ENCODE results near the gene PLK2. TPM values are rescaled to one million over a fixed set of nuclear protein-coding genes. Genes with fewer than 3 reads are reported as not detected.

PLK2 gene
- total RNA-seq, 4 donors from 2014 or later = 18.2 to 61.4 (median 36.4) TPM

GRCh38 chr5:58456486-58456885 is 3.4 kb downstream of the PLK2 start:
- TF ChIP-seq POLR2A (IDR thresholded peaks at IDR 0.05) = no peak
- TF ChIP-seq, protein P1, sequence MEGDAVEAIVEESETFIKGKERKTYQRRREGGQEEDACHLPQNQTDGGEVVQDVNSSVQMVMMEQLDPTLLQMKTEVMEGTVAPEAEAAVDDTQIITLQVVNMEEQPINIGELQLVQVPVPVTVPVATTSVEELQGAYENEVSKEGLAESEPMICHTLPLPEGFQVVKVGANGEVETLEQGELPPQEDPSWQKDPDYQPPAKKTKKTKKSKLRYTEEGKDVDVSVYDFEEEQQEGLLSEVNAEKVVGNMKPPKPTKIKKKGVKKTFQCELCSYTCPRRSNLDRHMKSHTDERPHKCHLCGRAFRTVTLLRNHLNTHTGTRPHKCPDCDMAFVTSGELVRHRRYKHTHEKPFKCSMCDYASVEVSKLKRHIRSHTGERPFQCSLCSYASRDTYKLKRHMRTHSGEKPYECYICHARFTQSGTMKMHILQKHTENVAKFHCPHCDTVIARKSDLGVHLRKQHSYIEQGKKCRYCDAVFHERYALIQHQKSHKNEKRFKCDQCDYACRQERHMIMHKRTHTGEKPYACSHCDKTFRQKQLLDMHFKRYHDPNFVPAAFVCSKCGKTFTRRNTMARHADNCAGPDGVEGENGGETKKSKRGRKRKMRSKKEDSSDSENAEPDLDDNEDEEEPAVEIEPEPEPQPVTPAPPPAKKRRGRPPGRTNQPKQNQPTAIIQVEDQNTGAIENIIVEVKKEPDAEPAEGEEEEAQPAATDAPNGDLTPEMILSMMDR (IDR thresholded peaks at IDR 0.05) = no peak
- TF ChIP-seq EP300 (IDR thresholded peaks at IDR 0.05) = no peak
- TF ChIP-seq POLR2AphosphoS5 (IDR thresholded peaks at IDR 0.05) = no peak
- peak overlapping the region in 1 of 2 donors; percentile 84 for H3K4me3 ChIP-seq
- H3K4me1 ChIP-seq = peaks cover 0 to 26% (median 0%) of the 10 kb centered on the region in 3 donors
- no peaks in the 10 kb centered on the region for H3K27me3 ChIP-seq
- WGBS, 2 donors (ENCODE audit: low coverage in 1 of 2) = 67 to 84% methylated on average over 1 of the region's 1 CpG
- no peak for ATAC-seq
- H3K27ac ChIP-seq = no peak overlapping the region
- H3K9me3 ChIP-seq = no peaks in the 10 kb centered on the region
- H3K36me3 ChIP-seq = peaks cover 0 to 29% of the 10 kb centered on the region in 2 donors

GRCh38 chr5:58456026-58456425 is 3.9 kb downstream of the PLK2 start:
- WGBS, 2 donors (ENCODE audit: low coverage in 1 of 2) = 63 to 83% methylated on average over 2 to 3 of the region's 3 CpGs
- H3K4me3 ChIP-seq = peak overlapping the region in 1 of 2 donors; percentile 84
- ATAC-seq = no peak
- no peaks in the 10 kb centered on the region for H3K27me3 ChIP-seq
- no peaks in the 10 kb centered on the region for H3K9me3 ChIP-seq
- peaks cover 0 to 29% of the 10 kb centered on the region in 2 donors for H3K36me3 ChIP-seq
- TF ChIP-seq POLR2AphosphoS5 (IDR thresholded peaks at IDR 0.05) (no peak), POLR2A (IDR thresholded peaks at IDR 0.05) (no peak), EP300 (IDR thresholded peaks at IDR 0.05) (no peak)
- TF ChIP-seq, protein P1 (IDR thresholded peaks at IDR 0.05) = no peak
- H3K4me1 ChIP-seq = peaks cover 0 to 26% (median 0%) of the 10 kb centered on the region in 3 donors
- no peak overlapping the region for H3K27ac ChIP-seq

DNA sequence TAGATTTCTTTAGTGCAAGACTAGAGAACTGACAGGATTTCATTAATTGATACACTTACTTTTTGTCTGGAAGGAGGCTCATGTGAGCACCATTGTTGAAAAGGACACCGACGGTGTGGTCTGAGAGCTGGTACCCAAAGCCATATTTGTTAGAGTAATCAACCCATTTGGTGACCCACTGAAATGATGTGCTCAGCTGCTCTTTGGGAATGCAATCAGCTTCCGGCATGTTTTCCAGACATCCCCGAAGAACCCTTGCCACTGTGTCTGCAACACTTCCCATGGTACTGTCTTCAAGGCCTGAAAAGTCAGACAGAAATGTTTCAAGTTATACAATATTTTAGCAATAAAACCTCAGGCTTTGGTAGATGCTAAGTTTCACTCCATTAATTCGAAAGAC is 4.4 kb downstream of the PLK2 start:
- whole genome bisulfite sequencing, 2 donors (ENCODE audit: low coverage in 1 of 2) = 73 to 89% methylated on average over 4 to 5 of the region's 5 CpGs
- peaks cover 0 to 29% of the 10 kb centered on the region in 2 donors for H3K36me3 ChIP-seq
- ATAC-seq = no peak

DNA sequence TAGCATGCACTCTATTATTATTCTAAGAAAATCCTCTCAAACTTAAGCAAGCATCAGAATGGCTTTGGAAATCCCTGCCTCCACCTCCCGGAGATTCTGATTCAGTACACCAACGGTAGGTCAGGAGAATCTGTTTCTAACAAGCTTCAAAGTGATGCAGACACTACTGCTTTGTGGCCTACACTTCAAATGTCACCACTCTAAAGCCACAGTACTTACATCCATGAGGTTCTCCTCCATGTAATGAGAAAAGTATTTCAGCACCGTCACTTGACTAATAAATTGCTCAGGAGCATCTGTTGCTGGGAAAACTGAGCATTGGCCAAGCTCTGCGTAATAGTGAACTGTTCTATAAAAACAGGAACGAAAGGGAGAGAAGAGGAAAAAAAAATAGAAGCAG is 4.8 kb downstream of the PLK2 start:
- H3K4me1 ChIP-seq = peaks cover 0 to 21% (median 0%) of the 10 kb centered on the region in 3 donors
- H3K4me3 ChIP-seq = peak overlapping the region in 1 of 2 donors; percentile 84

More for the DNA sequence above, 4.4 kb downstream of the PLK2 start:
- H3K4me1 ChIP-seq = peaks cover 0 to 25% (median 0%) of the 10 kb centered on the region in 3 donors
- no peaks in the 10 kb centered on the region for H3K27me3 ChIP-seq
- no peak for TF ChIP-seq EP300 (IDR thresholded peaks at IDR 0.05)
- TF ChIP-seq POLR2AphosphoS5 (IDR thresholded peaks at IDR 0.05) = no peak
- TF ChIP-seq, protein P1 (IDR thresholded peaks at IDR 0.05) = no peak
- no peak for TF ChIP-seq POLR2A (IDR thresholded peaks at IDR 0.05)
- peak overlapping the region in 1 of 2 donors; percentile 84 for H3K4me3 ChIP-seq
- no peak overlapping the region for H3K27ac ChIP-seq
- H3K9me3 ChIP-seq = no peaks in the 10 kb centered on the region

DNA sequence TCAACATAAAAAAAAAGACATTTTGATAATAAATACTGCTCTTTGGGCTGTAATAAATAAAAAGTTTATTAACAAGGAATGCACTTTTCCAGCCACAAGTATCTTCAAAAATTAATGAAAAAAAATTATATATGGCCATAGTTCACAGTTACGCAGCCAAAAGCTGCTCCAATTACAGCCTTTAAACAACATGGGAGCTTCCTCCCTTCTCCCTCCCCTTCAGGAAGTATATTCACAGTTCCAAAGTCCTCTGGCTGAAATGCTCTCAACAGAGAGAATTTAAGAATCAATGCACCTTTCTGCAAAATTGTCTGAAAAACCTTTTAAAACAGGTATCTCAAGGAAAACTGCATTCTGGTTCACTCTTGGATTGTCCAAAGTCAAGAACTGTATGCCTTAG is 5.9 kb downstream of the PLK2 start:
- Histone ChIP-seq H3K9me3 (no peaks in the 10 kb centered on the region), H3K36me3 (peaks cover 0 to 29% of the 10 kb centered on the region in 2 donors), H3K4me1 (peaks cover 0 to 17% (median 0%) of the 10 kb centered on the region in 3 donors), H3K4me3 (no peak overlapping the region), H3K27ac (no peak overlapping the region), H3K27me3 (no peaks in the 10 kb centered on the region)
- ATAC-seq = no peak
- 86 to 88% methylated on average over 1 of the region's 1 CpG for WGBS, 2 donors (ENCODE audit: low coverage in 1 of 2)
- TF ChIP-seq POLR2AphosphoS5 (IDR thresholded peaks at IDR 0.05) (no peak), EP300 (IDR thresholded peaks at IDR 0.05) (no peak), POLR2A (IDR thresholded peaks at IDR 0.05) (no peak)
- TF ChIP-seq, protein P1 (IDR thresholded peaks at IDR 0.05) = no peak

More for the DNA sequence above, 4.8 kb downstream of the PLK2 start:
- TF ChIP-seq, protein P1 (IDR thresholded peaks at IDR 0.05) = no peak
- TF ChIP-seq POLR2A (IDR thresholded peaks at IDR 0.05) = no peak
- no peak for TF ChIP-seq POLR2AphosphoS5 (IDR thresholded peaks at IDR 0.05)
- TF ChIP-seq EP300 (IDR thresholded peaks at IDR 0.05) = no peak
- H3K36me3 ChIP-seq = peaks cover 0 to 29% of the 10 kb centered on the region in 2 donors
- H3K9me3 ChIP-seq = no peaks in the 10 kb centered on the region
- ATAC-seq = no peak
- WGBS, 2 donors (ENCODE audit: low coverage in 1 of 2) = 65 to 72% methylated on average over 3 to 5 of the region's 5 CpGs
- no peak overlapping the region for H3K27ac ChIP-seq
- no peaks in the 10 kb centered on the region for H3K27me3 ChIP-seq
